CD4-positive, alpha-beta T cell (primary cell): ENCODE results near the gene MALAT1. TPM values are rescaled to one million over a fixed set of nuclear protein-coding genes. Genes with fewer than 3 reads are reported as not detected.
A peak's percentile ranks its signal among the peaks of the same experiment; 100 is the strongest.

Source experiments
- ATAC-seq: fragments of 200-7000 bp; cut with Tn5 transposase; one replicate; pipeline ENCODE4 v1.10.0; 2022; ENCODE audit warnings: mild to moderate bottlenecking; ENCODE audit not compliant: poor library complexity
- CTCF ChIA-PET: fragments of 350-600 bp; sonication (Branson Sonifier 250); formaldehyde crosslinking; loops from one replicate; lab custom pipeline; 2021; ENCODE audit warnings: antibody characterized with exemption, inconsistent platforms; lab: Charles Lee
- POLR2A ChIA-PET: fragments of 350-600 bp; sonication (Branson Sonifier 250); formaldehyde crosslinking; loops from one replicate; lab custom pipeline; 2021; ENCODE audit warnings: antibody characterized with exemption, inconsistent platforms; lab: Charles Lee
- DNase-seq, 14 experiments: peaks; one replicate each; pipeline ENCODE4 v3.0.0-alpha.2; 2013 to 2020; ENCODE audit warnings: mixed read lengths in 2 of 14
- H3K27ac ChIP-seq, 2 donors: one replicate each; pipeline versions ENCODE4 v1.5.1 to v1.7.0; 2013; ENCODE audit warnings: low read length in 2 of 2, low read depth in 1 of 2, mild to moderate bottlenecking in 1 of 2
- H3K27me3 ChIP-seq, 2 experiments: 1 replicate in 1 of 2; 2 replicates in 1 of 2; pipeline versions ENCODE4 v1.6.1 to v1.7.0; 2013; ENCODE audit warnings: low read length in 2 of 2, control low read depth in 1 of 2, mild to moderate bottlenecking in 1 of 2, moderate library complexity in 1 of 2; ENCODE audit not compliant: insufficient read depth in 2 of 2, control insufficient read depth in 1 of 2
- H3K36me3 ChIP-seq: one replicate; pipeline ENCODE4 v1.6.1; 2013; ENCODE audit warnings: low read length, control low read depth; ENCODE audit not compliant: insufficient read depth
- H3K4me1 ChIP-seq: one replicate; pipeline ENCODE4 v1.6.1; 2013; ENCODE audit warnings: low read length, control low read depth; ENCODE audit not compliant: insufficient read depth
- H3K4me3 ChIP-seq: one replicate; pipeline ENCODE4 v1.5.1; 2013; ENCODE audit warnings: mild to moderate bottlenecking, low read length, moderate library complexity
- H3K9me3 ChIP-seq, 2 experiments: 1 replicate in 1 of 2; 2 replicates in 1 of 2; pipeline versions ENCODE4 v1.6.1 to v1.7.0; 2013; ENCODE audit warnings: low read length in 2 of 2, mild to moderate bottlenecking in 2 of 2, control low read depth in 1 of 2, moderate library complexity in 1 of 2; ENCODE audit not compliant: control insufficient read depth in 1 of 2, insufficient read depth in 1 of 2
- H3K27ac Mint-ChIP-seq: one replicate; pipeline ENCODE4 v1.8.0; 2020; ENCODE audit warnings: mixed read lengths
- H3K27me3 Mint-ChIP-seq: one replicate; pipeline ENCODE4 v1.8.0; 2021; ENCODE audit warnings: mixed read lengths
- H3K36me3 Mint-ChIP-seq: one replicate; pipeline ENCODE4 v1.8.0; 2021; ENCODE audit warnings: low read depth, mixed read lengths
- H3K4me1 Mint-ChIP-seq: one replicate; pipeline ENCODE4 v1.8.0; 2021; ENCODE audit warnings: low read depth, mixed read lengths
- H3K4me3 Mint-ChIP-seq: one replicate; pipeline ENCODE4 v1.8.0; 2020; ENCODE audit warnings: mild to moderate bottlenecking, mixed read lengths
- H3K9me3 Mint-ChIP-seq: one replicate; pipeline ENCODE4 v1.8.0; 2020; ENCODE audit warnings: mixed read lengths
- CTCF ChIP-seq: fragments of 200-600 bp; IDR thresholded peaks from one replicate; pipeline ENCODE4 v1.8.0; 2022; ENCODE audit warnings: antibody characterized with exemption, mild to moderate bottlenecking
- intact Hi-C, 2 experiments: fragments of 100-400 bp; cut with DNase I in 1 of 2; cut with micrococcal nuclease in 1 of 2; formaldehyde crosslinking; loops; one replicate each; pipeline versions ENCODE4 v1.15.1 to v1.9.0; 2023 to 2025; cut with DNase I, micrococcal nuclease
- total RNA-seq, 174 experiments: library from RNA in 2 of 174; stranded (reverse) in 2 of 174; gene quantifications; one replicate each; pipeline ENCODE4 v1.2.3 and lab custom pipeline; 2021 to 2026

The MALAT1 gene
- total RNA-seq, 2 experiments from 2014 or later, result 31,509 to 32,316 TPM

GRCh38 chr11:65479184-65480145 lies 19.4 kb upstream of the MALAT1 start:
- Mint-ChIP-seq H3K4me3 (peak overlapping the region; percentile 25), H3K27me3 (no peaks in the 10 kb centered on the region), H3K4me1 (peaks cover 13% of the 10 kb centered on the region), H3K36me3 (peaks cover 6% of the 10 kb centered on the region), H3K9me3 (no peaks in the 10 kb centered on the region), H3K27ac (peak overlapping the region; percentile 53)
- no peaks in the 10 kb centered on the region for H3K9me3 ChIP-seq
- ChIA-PET CTCF (interaction anchor here (1.4 to 2.4 kb wide), 6 partner anchors 13 to 97 kb away, joined by 3 to 11 read pairs (median 4); no protein-coding TSS in a partner anchor), POLR2A (interaction anchor here (1.4 to 18.1 kb wide), 3 partner anchors 8 to 57 kb away, joined by 4 to 968 read pairs (median 110); partner anchors contain the start of genes MALAT1 and NEAT1)
- DNase-seq (no peak), ATAC-seq (no peak)
- no peak for TF ChIP-seq CTCF
- no peak overlapping the region for H3K4me3 ChIP-seq
- H3K27me3 ChIP-seq, result no peaks in the 10 kb centered on the region
- H3K4me1 ChIP-seq, result peaks cover 28% of the 10 kb centered on the region
- intact Hi-C loops, result no loop called here
- H3K36me3 ChIP-seq, result no peaks in the 10 kb centered on the region
- H3K27ac ChIP-seq, result no peak overlapping the region

GRCh38 chr11:65482306-65482850 lies 16.5 kb upstream of the MALAT1 start:
- TF ChIP-seq CTCF, result no peak
- Histone ChIP-seq H3K4me1 (peaks cover 17% of the 10 kb centered on the region), H3K9me3 (no peaks in the 10 kb centered on the region), H3K27ac (no peak overlapping the region), H3K36me3 (no peaks in the 10 kb centered on the region), H3K27me3 (no peaks in the 10 kb centered on the region), H3K4me3 (no peak overlapping the region)
- Mint-ChIP-seq H3K4me1 (peaks cover 10% of the 10 kb centered on the region), H3K27ac (no peak overlapping the region), H3K4me3 (no peak overlapping the region), H3K9me3 (no peaks in the 10 kb centered on the region), H3K27me3 (no peaks in the 10 kb centered on the region), H3K36me3 (peaks cover 6% of the 10 kb centered on the region)
- ChIA-PET CTCF (no interaction called here), POLR2A (interaction anchor here (0.7 to 1.8 kb wide), 3 partner anchors 15 to 100 kb away, joined by 3 to 13 read pairs (median 4); partner anchors contain the start of gene MALAT1)
- DNase-seq (no peak), ATAC-seq (no peak)
- intact Hi-C loops, result no loop called here

- no peak overlapping the region for H3K4me3 ChIP-seq
- Mint-ChIP-seq H3K4me3 (no peak overlapping the region), H3K27ac (no peak overlapping the region), H3K36me3 (no peaks in the 10 kb centered on the region), H3K4me1 (peaks cover 19% of the 10 kb centered on the region), H3K9me3 (no peaks in the 10 kb centered on the region), H3K27me3 (no peaks in the 10 kb centered on the region)
- H3K36me3 ChIP-seq, result no peaks in the 10 kb centered on the region
- H3K27ac ChIP-seq, result no peak overlapping the region
- intact Hi-C loops, result no loop called here
- ChIA-PET CTCF (no interaction called here), POLR2A (interaction anchor here (2.5 to 9.2 kb wide), 2 partner anchors 8 to 13 kb away, joined by 11 to 163 read pairs; partner anchors contain the start of gene MALAT1)
- no peaks in the 10 kb centered on the region for H3K9me3 ChIP-seq
- peaks cover 25% of the 10 kb centered on the region for H3K4me1 ChIP-seq
- no peaks in the 10 kb centered on the region for H3K27me3 ChIP-seq
- ATAC-seq, result no peak
- DNase-seq, result no peak
- TF ChIP-seq CTCF, result no peak
These were observed 13.0 kb upstream of the MALAT1 start for GRCh38 chr11:65485920-65486219.
